Activated T-helper 1 cell treated with anti-CD3 and anti-CD28 coated beads, Interleukin-2, amount 50 U/mL, for 16 hours (primary cell): ENCODE data around the gene DPP4.
"Not testable (repeated sequence)": the region's sequence is repeated elsewhere in the genome, so short reads cannot be mapped to it uniquely, and the experiment has no call there.

ENCODE experiments used
- DNase-seq, 2 donors: peaks; one replicate each; pipeline ENCODE4 v3.0.0-alpha.2; 2020; ENCODE audit warnings: low read depth in 1 of 2, low spot score in 1 of 2

Gene DPP4

DNA sequence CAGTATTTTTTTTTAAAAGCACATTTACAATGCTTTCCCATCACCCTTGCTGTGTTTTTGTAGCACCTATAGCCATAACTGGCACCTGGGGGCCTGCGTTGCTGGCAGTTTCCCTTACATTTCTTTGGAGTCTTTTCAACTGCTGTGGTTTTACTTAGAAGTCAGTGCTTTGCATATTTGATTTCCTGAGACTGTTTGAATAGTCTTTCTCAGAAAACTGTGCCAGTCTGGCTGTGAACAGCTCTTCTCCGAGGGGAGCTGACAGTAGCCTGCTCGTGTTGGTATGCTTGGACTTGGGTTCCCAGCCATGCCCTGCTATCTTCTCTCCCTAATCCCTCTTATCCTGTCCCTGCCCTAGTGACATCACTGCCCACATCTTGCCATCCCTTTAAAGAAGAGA, 81.5 kb downstream of the DPP4 start:
- DNase-seq: peak in 1 of 2 donors; percentile 24

DNA sequence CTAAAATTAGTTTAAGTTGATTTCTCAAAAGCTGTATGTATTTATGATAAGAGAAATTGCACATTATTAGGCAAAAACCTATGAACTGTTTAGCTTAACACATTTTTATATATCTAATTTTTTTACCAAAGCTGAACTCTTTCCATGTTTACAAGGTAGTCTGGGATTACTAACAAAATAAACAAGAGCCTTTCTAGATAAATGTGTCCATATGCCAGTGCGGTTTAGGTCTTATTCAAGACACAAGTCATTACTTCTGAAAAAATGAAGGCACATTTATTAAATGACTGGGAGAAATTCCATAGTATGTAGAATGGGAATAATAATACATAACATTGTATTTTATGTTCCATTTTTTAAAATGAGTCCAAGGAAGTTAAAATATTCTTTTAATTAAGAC, 82.0 kb downstream of the DPP4 start:
- DNase-seq: no peak

DNA sequence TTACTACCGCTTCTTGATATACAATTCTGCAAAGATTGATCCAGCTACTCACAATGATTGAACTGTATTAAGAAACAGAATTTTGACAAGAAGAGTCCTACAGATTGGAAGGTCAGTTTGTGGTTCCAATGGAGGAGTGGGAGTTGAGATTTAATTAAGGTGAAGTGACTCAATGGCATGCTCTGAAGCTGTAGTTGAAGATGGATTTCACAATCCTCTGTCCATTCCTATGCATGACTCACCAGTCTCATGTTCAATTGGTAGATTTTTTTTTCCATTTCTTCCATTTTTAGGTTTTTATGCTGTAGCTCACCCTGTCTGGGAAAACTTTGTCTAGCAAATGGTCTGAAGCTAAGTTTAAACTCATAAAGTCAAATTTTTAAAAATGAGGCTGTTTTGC, 83.3 kb downstream of the DPP4 start:
- no peak for DNase-seq

DNA sequence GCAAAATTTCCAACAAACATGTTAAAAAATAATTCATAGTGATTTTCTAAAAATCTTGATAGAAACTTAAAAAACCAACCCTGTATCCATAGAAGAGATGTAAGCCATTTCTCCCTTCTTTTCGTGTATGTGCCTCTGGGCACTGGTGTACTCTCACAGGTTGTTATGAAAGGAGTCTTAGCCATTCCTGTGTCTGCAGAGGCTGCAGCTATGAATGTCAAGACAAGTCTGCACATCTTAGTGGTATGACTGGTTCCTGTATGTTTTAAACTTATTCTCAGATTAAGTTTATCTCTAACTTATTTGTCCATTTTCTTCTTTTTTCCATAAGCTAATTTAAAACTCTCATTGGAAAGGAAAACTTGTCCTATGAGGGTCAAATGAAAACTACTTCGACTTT, 84.0 kb downstream of the DPP4 start:
- DNase-seq: no peak

DNA sequence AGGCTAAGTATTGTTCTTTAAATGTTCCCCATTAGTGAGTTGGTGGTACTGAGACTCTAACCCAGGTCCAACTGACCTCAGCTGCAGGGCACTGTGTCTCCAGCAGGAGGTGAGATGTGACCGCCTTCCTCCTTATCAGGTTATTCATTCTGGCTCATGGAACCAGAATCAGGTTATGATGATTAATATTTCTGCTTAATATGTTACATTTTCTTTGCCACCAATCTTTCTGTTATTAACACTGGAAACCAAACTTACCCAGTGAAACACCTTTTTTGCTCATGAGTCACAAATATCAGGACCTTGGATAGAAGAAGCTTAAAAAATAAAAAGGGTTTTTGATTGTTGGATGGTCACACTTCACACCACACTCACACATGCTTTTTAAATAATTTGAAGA, 85.4 kb downstream of the DPP4 start:
- DNase-seq: no peak

DNA sequence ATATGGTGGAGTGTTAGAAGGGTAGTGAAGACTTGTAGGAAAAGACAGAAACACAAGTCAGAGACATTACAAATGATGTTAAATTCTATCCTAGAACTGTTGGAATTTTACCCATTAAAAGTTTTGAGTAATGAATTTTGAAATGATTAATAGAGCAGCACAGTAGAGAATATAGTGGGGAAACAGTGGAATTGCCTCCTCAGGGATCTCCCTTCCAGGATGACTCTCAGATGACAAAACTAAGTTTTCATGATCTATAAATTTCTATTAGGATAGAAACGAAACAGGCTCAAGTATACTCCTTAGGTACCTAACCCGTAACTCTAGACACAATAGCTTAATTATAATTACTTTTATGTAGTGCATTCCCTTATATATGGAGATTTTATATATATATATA, 86.7 kb downstream of the DPP4 start:
- no peak for DNase-seq

DNA sequence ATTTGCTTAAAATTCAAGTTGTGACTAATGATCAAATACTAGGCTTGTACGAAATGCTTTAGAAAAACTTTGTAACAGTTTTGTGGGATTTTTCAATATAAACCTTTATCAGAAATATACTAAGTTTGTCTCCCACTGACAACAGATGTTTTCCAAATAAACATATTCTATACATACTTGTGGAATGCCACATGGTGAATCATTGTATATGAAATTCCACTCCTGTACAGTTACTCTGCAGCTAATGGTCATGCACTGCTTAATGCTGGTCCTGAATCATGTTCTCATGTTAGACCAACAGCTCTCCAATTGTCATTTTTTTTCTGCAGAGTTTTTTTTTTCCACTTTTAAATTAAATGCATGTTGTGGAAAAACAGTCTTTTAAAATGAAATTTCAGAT, 90.1 kb downstream of the DPP4 start:
- DNase-seq: no peak

DNA sequence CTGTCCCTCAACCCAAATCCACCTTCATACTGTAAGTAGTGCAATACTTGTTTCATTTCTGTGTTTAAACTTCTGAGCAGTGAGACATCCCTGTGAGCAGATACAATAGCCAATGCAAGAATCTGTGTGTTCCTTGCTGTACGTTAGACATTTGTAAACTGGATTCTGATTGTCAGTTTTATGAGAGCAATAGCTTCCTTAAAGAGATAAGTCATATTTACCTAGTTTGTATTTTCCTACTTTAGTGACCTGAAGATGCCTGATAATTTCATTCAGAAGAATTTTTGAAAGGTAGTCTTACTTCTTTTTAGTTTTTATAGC, 90.7 kb downstream of the DPP4 start:
- no peak for DNase-seq

DNA sequence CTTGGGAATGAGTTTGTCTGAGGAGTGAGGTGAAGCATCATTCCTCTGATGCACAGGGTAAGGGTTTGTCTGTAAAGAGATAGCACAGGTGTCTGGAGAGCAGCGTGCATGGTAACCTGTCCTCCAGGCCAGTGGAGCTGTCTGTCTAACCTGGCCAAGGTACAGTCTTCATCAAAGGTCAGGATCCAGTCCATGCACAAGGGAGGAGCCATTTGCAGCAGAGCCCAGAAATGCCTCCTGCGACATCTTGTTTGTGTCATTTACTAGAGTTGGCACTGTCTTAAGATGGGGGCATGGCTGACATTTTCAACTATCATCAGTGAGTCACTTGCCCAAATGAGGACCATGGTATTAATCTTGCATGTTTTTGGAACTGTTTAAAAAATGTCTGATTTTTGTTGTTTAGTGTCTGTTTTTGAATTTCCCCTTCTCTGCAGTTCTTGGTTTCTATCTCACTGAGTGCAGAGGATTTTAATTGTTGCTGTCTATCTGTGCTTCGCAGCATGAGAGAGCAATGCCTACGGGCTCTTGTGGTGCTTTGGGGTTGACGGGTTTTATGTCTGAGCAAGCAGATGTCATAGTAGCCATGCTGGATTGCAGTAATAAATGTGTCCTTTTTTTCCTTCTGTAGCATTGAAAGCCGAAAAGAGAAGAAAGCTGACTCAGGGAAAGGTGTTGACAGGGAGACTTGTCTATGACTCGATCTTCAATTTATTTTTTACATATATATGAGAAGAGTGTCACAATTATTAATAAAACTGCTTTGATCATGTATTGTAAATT, 91.3 kb downstream of the DPP4 start:
- DNase-seq: no peak

DNA sequence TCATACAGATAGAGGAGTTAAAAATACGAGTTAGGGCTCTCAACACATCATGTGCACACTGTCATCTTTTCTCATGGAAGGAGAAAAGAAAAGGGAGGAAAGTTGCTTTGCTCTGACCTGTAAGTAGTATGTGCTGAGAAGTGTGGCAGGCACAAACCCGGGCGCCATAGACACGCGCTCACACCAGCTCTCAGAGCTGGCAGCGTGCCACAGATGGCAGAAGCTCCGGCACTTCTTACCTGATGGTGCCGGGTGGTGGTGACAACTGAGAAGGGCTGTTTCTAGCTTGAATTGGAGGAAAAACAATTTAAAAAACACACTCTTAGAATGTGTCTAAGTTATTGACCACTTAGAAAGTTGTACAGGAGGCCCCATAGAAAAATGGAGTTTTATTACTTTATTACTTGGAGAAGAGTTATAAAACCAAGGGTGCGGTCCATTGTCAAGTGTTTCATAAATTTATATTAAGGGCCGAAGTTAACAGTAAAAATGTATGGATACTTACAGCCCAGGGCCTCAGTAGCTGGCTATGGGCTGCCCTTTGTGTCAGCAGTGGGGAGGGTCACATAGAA, 92.2 kb downstream of the DPP4 start:
- no peak for DNase-seq

DNA sequence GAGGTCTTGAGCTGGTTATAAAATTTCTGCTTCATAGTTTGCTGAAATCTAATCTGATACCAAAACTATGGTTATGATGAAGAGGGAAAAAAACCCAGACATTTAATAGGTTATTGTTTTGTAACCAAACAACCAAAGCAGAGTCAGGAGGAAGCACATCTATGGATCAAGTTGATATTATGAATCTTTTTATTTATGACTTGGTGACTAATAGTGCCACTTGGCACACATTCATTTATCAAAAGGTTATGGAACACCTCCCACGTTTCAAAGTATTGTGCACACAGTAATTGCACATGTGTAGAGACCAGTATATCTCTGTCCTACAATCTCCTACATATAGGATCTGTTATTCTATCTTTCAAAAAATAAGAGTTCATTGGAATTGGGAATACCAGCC, 93.0 kb downstream of the DPP4 start:
- no peak for DNase-seq

DNA sequence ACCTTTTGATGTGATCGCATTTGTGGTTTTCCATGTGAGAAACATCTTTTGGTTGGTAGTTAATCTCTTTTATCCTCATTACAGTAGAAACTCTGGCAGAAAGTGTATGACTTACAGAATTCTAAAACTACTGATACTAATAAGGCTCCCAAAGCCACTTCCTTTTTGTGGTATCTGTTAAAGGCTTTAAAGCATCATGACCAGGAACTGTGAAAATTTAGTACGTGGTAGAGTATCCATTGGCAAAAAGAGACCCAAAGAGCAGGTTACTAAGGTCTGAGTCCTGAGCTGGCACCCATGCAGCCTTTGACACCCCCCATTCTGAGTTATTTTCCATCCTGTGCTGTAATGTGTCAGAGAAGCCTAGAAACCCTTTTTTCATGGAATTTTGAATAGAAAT, 94.5 kb downstream of the DPP4 start:
- DNase-seq: no peak

DNA sequence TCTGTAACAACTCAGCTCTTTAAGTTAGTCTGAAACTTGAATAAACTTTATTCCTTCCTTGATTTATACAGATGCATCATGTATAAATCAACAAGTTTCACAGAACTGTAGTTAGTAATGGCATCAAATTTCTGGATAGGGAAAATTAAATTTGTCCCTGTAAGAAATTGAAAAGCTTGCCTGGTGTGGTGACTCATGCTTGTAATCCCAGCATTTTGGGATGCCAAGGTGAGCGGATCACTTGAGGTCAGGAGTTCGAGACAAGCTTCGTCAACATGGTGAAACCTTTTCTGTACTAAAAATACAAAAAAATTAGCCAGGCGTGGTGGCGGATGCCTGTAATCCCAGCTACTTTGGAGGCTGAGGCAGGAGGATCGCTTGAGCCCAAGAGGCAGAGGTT, 96.1 kb downstream of the DPP4 start:
- not testable (repeated sequence) for DNase-seq

DNA sequence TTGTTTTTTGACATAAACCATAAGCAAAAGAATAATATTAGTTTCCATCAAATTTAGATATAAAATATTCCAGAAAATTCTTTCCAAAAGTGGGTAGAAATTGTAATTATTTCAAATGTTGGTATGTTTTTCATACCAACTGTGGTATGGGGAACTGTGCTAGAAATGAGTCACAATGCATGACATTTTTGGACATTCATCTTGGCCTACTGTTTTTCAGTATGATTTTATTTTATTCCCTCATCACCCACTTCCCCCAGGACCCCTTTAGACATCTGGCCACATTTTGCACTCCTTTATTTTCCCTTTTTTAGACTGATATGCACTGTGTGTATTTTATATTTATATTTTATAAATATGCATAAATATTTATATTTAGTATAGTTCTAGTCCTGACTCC, 97.1 kb downstream of the DPP4 start:
- no peak for DNase-seq

DNA sequence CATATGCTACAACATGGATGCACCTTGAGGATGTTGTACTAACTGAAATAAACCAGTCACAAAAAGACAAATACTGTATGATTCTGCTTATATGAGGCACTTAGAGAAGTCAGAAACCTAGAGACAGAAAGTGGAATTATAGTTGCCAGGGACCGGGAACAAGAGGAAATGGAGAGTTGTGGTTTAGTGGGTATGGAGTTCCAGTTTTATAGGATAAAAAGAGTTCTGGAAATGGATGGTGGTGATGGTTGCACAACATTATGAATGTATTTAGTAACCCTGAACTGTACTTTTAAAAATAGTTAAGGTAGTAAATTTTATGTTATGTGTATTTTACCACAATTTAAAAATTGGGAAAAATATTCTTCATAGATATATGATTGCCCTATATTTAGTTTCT, 97.7 kb downstream of the DPP4 start:
- no peak for DNase-seq

DNA sequence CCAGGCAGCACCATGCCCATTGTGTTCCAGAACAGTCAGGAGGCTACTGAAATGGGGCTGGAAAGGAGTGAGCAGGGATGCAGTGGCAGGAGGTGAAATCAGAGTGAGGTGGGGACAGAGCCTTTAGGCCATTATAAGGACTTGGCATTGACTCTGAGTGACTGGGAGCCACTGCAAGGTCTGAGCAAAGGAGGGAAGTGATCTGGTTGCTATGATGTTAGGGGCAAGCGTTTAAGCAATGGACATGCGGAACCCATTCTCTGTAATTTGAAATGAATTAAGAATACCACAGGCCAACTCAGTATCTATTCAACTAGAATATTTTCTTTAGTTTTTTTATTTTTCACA, 98.2 kb downstream of the DPP4 start:
- no peak for DNase-seq

DNA sequence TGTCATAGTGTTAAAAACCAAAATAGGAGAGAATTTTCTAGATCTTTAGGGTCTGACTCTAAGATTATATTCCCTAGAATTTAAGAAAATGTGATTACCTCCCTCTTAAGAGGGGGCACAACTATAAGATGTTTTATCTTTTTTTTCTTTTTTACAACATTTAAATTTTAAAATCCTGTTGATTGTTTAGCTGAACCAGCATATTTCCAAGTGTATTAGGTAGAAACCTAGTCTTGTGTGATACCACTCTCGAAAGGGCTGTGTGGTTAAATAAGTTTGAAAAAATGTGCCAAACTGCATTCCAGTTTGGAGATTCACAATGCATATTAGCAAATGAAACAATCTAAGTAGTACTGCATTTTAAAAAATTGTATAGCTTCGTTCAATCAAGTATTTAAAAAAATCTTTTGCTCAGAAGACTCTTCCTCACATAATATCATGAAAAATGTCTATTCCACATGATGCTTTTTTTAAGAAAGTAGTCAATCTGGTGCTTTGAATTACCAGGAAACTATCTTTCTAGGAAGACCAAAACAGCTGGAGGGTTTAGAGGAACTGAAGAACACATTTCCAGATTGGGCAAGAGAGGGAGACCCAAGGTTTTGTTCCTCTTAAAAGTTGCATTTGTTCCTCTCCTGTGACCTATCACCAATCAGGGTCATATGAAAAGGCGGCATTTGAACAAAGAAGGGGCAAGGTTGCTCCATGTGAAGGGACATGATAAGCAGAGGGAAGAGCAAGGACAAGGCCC, 98.8 kb downstream of the DPP4 start:
- no peak for DNase-seq

DNA sequence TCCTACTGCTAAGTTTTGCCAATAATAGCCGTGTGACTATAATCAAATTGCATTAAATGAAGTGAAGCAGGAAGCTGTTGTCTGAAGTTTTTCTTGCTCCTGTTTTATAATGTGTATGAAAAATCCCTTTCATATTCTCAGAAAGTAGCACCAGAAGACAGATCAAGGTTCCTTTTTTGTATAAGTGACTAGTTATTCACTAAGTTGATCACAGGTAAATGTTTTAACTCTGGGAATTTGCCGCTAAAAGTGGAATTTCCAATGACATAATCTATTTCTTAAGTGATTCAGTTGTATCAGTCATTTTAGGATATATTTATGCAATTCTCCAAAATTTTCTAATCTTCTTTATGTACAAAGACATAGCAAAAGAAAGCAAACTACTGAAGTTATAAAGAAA, 99.6 kb downstream of the DPP4 start:
- no peak for DNase-seq

DNA sequence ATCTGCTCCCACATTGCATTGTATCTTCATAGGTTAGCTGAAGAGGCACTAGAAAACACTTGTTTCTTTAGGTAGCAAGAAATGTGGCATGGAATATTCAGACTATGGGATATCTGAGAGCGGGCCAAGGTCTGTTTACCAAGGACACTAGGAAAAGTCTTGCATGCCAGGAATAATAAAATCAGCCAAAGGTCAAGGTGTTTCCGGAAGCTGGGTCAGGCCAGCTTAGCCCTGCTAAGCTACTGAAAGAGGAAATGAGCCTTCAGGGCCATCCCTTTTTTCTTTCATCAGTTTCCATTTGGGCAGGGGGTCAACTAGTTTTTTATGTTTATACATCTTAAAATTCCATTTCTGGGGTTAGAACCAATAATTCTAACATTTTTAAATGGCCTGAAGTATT, 101.1 kb downstream of the DPP4 start:
- DNase-seq: no peak

DNA sequence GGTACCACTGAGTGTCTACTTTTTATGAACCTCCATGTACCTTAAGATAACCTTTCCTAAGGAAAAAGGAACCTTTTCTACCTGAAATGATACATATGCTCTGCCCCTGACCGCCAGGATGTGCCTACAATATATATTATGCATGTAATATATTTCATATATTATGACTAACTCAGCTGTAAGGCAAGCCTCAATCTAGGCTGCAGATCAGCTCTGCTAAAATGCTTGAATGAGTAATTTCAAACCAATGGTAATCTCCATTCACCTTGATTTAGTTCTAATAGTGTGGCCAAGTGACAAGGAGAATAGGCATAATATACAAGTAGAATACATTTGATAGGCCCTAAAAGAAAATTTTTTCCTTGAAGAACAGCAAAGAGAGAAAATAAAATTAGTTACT, 101.8 kb downstream of the DPP4 start:
- DNase-seq: no peak

DNA sequence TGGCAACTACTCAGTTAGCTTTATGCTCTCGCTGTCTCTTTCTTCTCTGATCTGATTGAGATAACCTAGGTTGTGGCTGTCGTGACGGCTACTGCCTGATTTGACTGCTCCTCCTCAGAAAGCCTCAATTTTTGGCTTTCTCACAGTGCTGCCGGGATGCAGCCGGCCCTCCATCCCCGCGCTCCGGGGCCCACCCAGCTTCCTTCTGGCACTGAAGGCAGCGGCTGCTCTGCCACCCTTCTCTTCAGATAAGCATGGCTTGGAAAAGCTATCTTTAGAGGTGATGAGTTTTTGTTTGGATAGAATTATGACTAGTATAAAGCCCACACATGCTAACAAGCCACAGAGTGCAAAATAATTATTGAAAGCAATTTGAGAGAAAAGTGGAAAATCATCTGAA, 102.5 kb downstream of the DPP4 start:
- DNase-seq: no peak

DNA sequence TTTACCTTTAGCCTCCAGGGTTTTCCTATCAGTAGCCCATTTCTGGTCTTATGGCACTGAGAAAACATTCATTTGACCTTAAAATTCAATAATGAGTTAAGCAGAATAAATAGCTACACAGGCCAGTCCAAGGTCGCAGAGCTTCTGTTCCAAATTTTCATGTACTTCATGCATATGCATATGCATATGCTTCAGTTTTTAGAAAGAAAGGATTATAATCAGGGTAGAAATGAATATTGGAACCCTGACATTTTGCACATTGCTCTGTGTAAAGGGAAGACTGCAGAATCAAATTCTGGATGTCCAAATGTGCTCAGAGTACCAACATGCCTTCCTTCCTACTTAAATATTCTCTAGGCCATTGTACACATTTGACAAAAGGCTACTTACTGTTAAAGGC, 104.9 kb downstream of the DPP4 start:
- DNase-seq: no peak

DNA sequence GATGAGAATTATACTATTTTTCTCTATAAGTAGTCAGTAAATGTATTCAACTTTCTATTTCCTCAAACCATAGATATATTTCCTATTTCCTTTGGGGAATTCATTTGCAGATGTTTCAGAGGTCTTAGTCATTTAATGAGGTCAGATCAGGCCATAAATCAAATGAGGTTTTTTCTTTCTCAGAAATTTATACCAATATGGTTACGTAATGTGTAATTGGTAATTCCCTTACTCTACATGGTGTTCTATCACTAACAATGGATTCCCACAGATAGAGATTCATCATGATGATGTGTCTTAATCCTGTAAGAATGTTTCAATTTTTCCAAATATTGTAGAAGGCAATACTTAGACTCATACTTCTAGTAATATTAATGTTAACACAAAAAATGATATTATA, 108.0 kb downstream of the DPP4 start:
- DNase-seq: no peak
